MM.1S (cell line): Measurements from ENCODE around the gene S100A4.

ENCODE experiments used
- DNase-seq: peaks from one replicate; pipeline ENCODE4 v3.0.0-alpha.2; 2015
- H2AFZ ChIP-seq: fragments of 300-600 bp; sonication (generic); 2 replicates; pipeline ENCODE4 v1.6.0; 2016; ENCODE audit warnings: antibody characterized with exemption, low read length
- H3F3A ChIP-seq: fragments of 300-600 bp; sonication (generic); 2 replicates; pipeline ENCODE4 v1.6.1; 2016; ENCODE audit warnings: mild to moderate bottlenecking, antibody characterized with exemption, low read length, moderate library complexity, mixed read lengths; ENCODE audit not compliant: insufficient read depth
- H3K27ac ChIP-seq: fragments of 300-600 bp; sonication (generic); 2 replicates; pipeline ENCODE4 v1.5.1; 2016; ENCODE audit warnings: mild to moderate bottlenecking, low read length
- H3K27me3 ChIP-seq: fragments of 300-600 bp; sonication (generic); replicated peaks from 2 replicates; pipeline ENCODE4 v1.6.0; 2016; ENCODE audit warnings: low read length; ENCODE audit not compliant: insufficient read depth
- H3K36me3 ChIP-seq: fragments of 300-600 bp; sonication (generic); replicated peaks from 2 replicates; pipeline ENCODE4 v1.6.1; 2016; ENCODE audit warnings: mild to moderate bottlenecking, low read length, mixed read lengths; ENCODE audit not compliant: insufficient read depth
- H3K4me1 ChIP-seq: fragments of 300-600 bp; sonication (generic); 2 replicates; pipeline ENCODE4 v1.6.1; 2016; ENCODE audit warnings: low read length, mixed read lengths
- H3K4me2 ChIP-seq: fragments of 300-600 bp; sonication (generic); 2 replicates; pipeline ENCODE4 v1.6.0; 2016; ENCODE audit warnings: low read depth, low read length
- H3K4me3 ChIP-seq: fragments of 300-600 bp; sonication (generic); 2 replicates; pipeline ENCODE4 v1.5.1; 2016; ENCODE audit warnings: low read length, mixed read lengths
- H3K79me2 ChIP-seq: fragments of 300-600 bp; sonication (generic); 2 replicates; pipeline ENCODE4 v1.6.1; 2016; ENCODE audit warnings: mixed run types, low read length, mixed read lengths
- H3K9ac ChIP-seq: fragments of 300-600 bp; sonication (generic); 2 replicates; pipeline ENCODE4 v1.6.1; 2016; ENCODE audit warnings: low read length, mixed read lengths
- H3K9me2 ChIP-seq: fragments of 300-600 bp; sonication (generic); replicated peaks from 2 replicates; pipeline ENCODE4 v1.6.1; 2016; ENCODE audit warnings: mild to moderate bottlenecking, low read length, mixed read lengths; ENCODE audit not compliant: insufficient read depth
- H3K9me3 ChIP-seq: fragments of 300-600 bp; sonication (generic); replicated peaks from 2 replicates; pipeline ENCODE4 v1.6.1; 2016; ENCODE audit warnings: mild to moderate bottlenecking, low read length, mixed read lengths; ENCODE audit not compliant: insufficient read depth
- H4K20me1 ChIP-seq: fragments of 300-600 bp; sonication (generic); 2 replicates; pipeline ENCODE4 v1.6.1; 2016; ENCODE audit warnings: mild to moderate bottlenecking, low read length, moderate library complexity, mixed read lengths; ENCODE audit not compliant: insufficient read depth
- EZH2 ChIP-seq: fragments of 300-600 bp; sonication (generic); optimal IDR thresholded peaks from 2 replicates; pipeline ENCODE3; 2017; ENCODE audit warnings: low read depth, mild to moderate bottlenecking, antibody characterized with exemption, low read length, mixed read lengths
- EZH2phosphoT487 ChIP-seq: fragments of 300-600 bp; sonication (generic); IDR thresholded peaks from 2 replicates; pipeline ENCODE4 v1.6.1; 2018; ENCODE audit warnings: antibody characterized with exemption, low read length
- TF ChIP-seq, protein P1 (sequence below): fragments of 300-600 bp; sonication (generic); IDR thresholded peaks from 2 replicates; pipeline ENCODE4 v1.5.1; 2016; ENCODE audit warnings: antibody characterized with exemption, low read length, mixed read lengths

The S100A4 gene

DNA sequence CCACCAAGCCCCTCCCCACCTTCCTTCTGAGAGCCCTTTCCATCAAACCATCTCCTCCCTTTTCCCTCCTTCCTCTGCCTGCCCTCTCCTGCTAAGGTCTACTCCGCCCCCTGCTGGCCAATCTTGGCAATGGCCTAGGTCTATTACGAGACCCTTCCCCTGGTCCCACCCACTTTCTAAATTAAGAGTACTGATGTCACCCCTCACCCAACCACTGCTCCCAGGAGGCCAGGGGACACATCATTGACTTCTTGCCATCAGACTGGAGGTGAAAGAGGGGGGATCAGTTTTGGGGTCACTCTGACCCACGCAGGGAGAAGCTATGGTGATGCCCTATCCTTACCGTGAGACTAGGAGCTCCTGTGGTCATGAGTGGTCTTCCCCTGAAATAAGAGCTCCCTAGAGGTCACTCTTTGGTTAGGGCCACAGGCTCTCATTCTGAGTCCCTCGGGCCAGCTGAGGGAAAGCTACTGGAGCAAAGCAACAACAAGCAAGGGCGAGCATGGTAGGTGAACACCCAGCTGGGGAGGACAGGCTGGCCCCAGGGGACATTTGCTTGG lies 50.5 kb downstream of the S100A4 start:
- Histone ChIP-seq H3K4me2 (no peak overlapping the region), H3K27ac (no peak overlapping the region), H3F3A (no peaks in the 10 kb centered on the region), H3K9me2 (no peaks in the 10 kb centered on the region), H3K9me3 (no peaks in the 10 kb centered on the region), H3K9ac (no peak overlapping the region), H3K4me1 (no peaks in the 10 kb centered on the region), H3K27me3 (no peaks in the 10 kb centered on the region), H3K79me2 (no peaks in the 10 kb centered on the region), H3K4me3 (no peak overlapping the region), H2AFZ (no peak overlapping the region), H4K20me1 (no peaks in the 10 kb centered on the region), H3K36me3 (no peaks in the 10 kb centered on the region)
- DNase-seq = peak; percentile 67
- TF ChIP-seq, protein P1, sequence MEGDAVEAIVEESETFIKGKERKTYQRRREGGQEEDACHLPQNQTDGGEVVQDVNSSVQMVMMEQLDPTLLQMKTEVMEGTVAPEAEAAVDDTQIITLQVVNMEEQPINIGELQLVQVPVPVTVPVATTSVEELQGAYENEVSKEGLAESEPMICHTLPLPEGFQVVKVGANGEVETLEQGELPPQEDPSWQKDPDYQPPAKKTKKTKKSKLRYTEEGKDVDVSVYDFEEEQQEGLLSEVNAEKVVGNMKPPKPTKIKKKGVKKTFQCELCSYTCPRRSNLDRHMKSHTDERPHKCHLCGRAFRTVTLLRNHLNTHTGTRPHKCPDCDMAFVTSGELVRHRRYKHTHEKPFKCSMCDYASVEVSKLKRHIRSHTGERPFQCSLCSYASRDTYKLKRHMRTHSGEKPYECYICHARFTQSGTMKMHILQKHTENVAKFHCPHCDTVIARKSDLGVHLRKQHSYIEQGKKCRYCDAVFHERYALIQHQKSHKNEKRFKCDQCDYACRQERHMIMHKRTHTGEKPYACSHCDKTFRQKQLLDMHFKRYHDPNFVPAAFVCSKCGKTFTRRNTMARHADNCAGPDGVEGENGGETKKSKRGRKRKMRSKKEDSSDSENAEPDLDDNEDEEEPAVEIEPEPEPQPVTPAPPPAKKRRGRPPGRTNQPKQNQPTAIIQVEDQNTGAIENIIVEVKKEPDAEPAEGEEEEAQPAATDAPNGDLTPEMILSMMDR = peak; percentile 98
- no peak for TF ChIP-seq EZH2
- no peak for TF ChIP-seq EZH2phosphoT487
